CD14-positive monocyte (primary cell): ENCODE data around the gene CKMT2. TPM values are rescaled to one million over a fixed set of nuclear protein-coding genes. Genes with fewer than 3 reads are reported as not detected.

Experiments
- DNase-seq, 3 donors: peaks; one replicate each; pipeline ENCODE4 v3.0.0-alpha.2; 2011 to 2022
- H2AFZ ChIP-seq: 2 replicates; pipeline ENCODE4 v1.6.0; 2012; ENCODE audit warnings: mild to moderate bottlenecking, low read depth, low read length, inconsistent platforms; ENCODE audit not compliant: insufficient read depth, poor library complexity, severe bottlenecking
- H3K27ac ChIP-seq, 2 donors: 1 replicate in 1 of 2; 2 replicates in 1 of 2; pipeline ENCODE4 v1.5.1; 2012 to 2013; ENCODE audit warnings: low read length in 2 of 2, control low read depth in 1 of 2, inconsistent platforms in 1 of 2, low read depth in 1 of 2, mild to moderate bottlenecking in 1 of 2
- H3K27me3 ChIP-seq, 2 donors: one replicate each; pipeline versions ENCODE4 v1.6.0 to v1.6.1; 2011 to 2013; ENCODE audit warnings: low read length in 2 of 2; ENCODE audit not compliant: control insufficient read depth in 2 of 2, insufficient read depth in 2 of 2
- H3K36me3 ChIP-seq, 2 donors: replicated peaks in 1 of 2; 1 replicate in 1 of 2; 2 replicates in 1 of 2; pipeline versions ENCODE4 v1.5.1 to v1.6.1; 2012 to 2013; ENCODE audit warnings: low read length in 2 of 2, control low read depth in 1 of 2, inconsistent platforms in 1 of 2, mild to moderate bottlenecking in 1 of 2; ENCODE audit not compliant: insufficient read depth in 2 of 2, control insufficient read depth in 1 of 2
- H3K4me1 ChIP-seq, 2 donors: 1 replicate in 1 of 2; 2 replicates in 1 of 2; pipeline versions ENCODE4 v1.5.1 to v1.6.1; 2012 to 2013; ENCODE audit warnings: low read length in 2 of 2, control low read depth in 1 of 2, inconsistent platforms in 1 of 2, mild to moderate bottlenecking in 1 of 2, moderate library complexity in 1 of 2; ENCODE audit not compliant: insufficient read depth in 2 of 2, control insufficient read depth in 1 of 2
- H3K4me2 ChIP-seq: replicated peaks from 2 replicates; pipeline ENCODE3; 2012; ENCODE audit warnings: low read length, moderate library complexity, mild to moderate bottlenecking; ENCODE audit not compliant: poor library complexity, severe bottlenecking; ENCODE audit errors: extremely low read depth
- H3K4me3 ChIP-seq, 3 experiments: fragments of 200-600 bp in 1 of 3; sonication (generic) in 1 of 3; replicated peaks in 1 of 3; 1 replicate in 2 of 3; 2 replicates in 1 of 3; pipeline ENCODE4 v1.5.1; 2011 to 2013; ENCODE audit warnings: low read length in 3 of 3, mild to moderate bottlenecking in 3 of 3, control low read depth in 2 of 3, low read depth in 2 of 3, inconsistent platforms in 1 of 3, moderate library complexity in 1 of 3
- H3K79me2 ChIP-seq: 2 replicates; pipeline ENCODE4 v1.6.0; 2012; ENCODE audit warnings: mild to moderate bottlenecking, control low read depth, inconsistent platforms, low read length, moderate library complexity; ENCODE audit not compliant: insufficient read depth
- H3K9ac ChIP-seq: 2 replicates; pipeline ENCODE4 v1.6.0; 2017; ENCODE audit warnings: low read length, mild to moderate bottlenecking; ENCODE audit not compliant: insufficient read depth, poor library complexity, severe bottlenecking
- H3K9me3 ChIP-seq, 2 donors: replicated peaks in 1 of 2; 1 replicate in 1 of 2; 2 replicates in 1 of 2; pipeline versions ENCODE4 v1.5.1 to v1.6.1; 2012 to 2013; ENCODE audit warnings: low read length in 2 of 2, control low read depth in 1 of 2; ENCODE audit not compliant: control insufficient read depth in 1 of 2, insufficient read depth in 1 of 2
- H4K20me1 ChIP-seq: 2 replicates; pipeline ENCODE4 v1.6.0; 2012; ENCODE audit warnings: mild to moderate bottlenecking, low read length, control low read depth, moderate library complexity; ENCODE audit not compliant: insufficient read depth
- H3K27ac Mint-ChIP-seq, 7 donors: one replicate each; pipeline ENCODE4 v1.8.0; 2020; ENCODE audit warnings: mild to moderate bottlenecking in 7 of 7, mixed read lengths in 7 of 7, moderate library complexity in 6 of 7, inconsistent platforms in 2 of 7
- H3K27me3 Mint-ChIP-seq, 3 donors: one replicate each; pipeline ENCODE4 v1.8.0; 2021 to 2022; ENCODE audit warnings: low read depth in 3 of 3, mild to moderate bottlenecking in 3 of 3, mixed read lengths in 3 of 3, moderate library complexity in 3 of 3, inconsistent platforms in 1 of 3
- H3K36me3 Mint-ChIP-seq, 2 donors: one replicate each; pipeline ENCODE4 v1.8.0; 2020; ENCODE audit warnings: mixed read lengths in 2 of 2, inconsistent platforms in 1 of 2, mild to moderate bottlenecking in 1 of 2
- H3K4me1 Mint-ChIP-seq: one replicate; pipeline ENCODE4 v1.8.0; 2020; ENCODE audit warnings: mild to moderate bottlenecking, mixed read lengths
- H3K4me3 Mint-ChIP-seq, 2 donors: one replicate each; pipeline ENCODE4 v1.8.0; 2020; ENCODE audit warnings: mild to moderate bottlenecking in 2 of 2, mixed read lengths in 2 of 2, moderate library complexity in 1 of 2
- H3K9me3 Mint-ChIP-seq, 7 donors: one replicate each; pipeline ENCODE4 v1.8.0; 2020 to 2022; ENCODE audit warnings: mixed read lengths in 7 of 7, mild to moderate bottlenecking in 6 of 7, moderate library complexity in 6 of 7, inconsistent platforms in 2 of 7
- WGBS: methylation state at CpG from one replicate; pipeline ENCODE4 v1.1.5; 2013; ENCODE audit warnings: missing lambda C conversion rate; ENCODE audit not compliant: insufficient coverage; 5-methylcytosine and 5-hydroxymethylcytosine counted together
- intact Hi-C, 2 donors: fragments of 100-400 bp; cut with micrococcal nuclease; formaldehyde crosslinking; loops; one replicate each; pipeline versions ENCODE4 v1.15.0 to v1.15.1; 2023
- polyA plus RNA-seq, 3 donors: library from polyadenylated mRNA; depleted of rRNA in 1 of 3; unstranded in 2 of 3; stranded (reverse) in 1 of 3; fragments of 300-500 nt in 2 of 3; fragments of >200 nt in 1 of 3; fragmentation: Illumina TruSeq in 2 of 3; gene quantifications; 1 replicate in 2 of 3; 2 replicates in 1 of 3; pipeline ENCODE4 v1.2.3, GENCODE V29; 2012 to 2021
- TF ChIP-seq, protein P1 (sequence below): fragments of 200-600 bp; IDR thresholded peaks from one replicate; pipeline ENCODE4 v1.8.0; 2022; ENCODE audit warnings: antibody characterized with exemption, mild to moderate bottlenecking

CKMT2 gene
- polyA plus RNA-seq, 3 donors: not detected

DNA sequence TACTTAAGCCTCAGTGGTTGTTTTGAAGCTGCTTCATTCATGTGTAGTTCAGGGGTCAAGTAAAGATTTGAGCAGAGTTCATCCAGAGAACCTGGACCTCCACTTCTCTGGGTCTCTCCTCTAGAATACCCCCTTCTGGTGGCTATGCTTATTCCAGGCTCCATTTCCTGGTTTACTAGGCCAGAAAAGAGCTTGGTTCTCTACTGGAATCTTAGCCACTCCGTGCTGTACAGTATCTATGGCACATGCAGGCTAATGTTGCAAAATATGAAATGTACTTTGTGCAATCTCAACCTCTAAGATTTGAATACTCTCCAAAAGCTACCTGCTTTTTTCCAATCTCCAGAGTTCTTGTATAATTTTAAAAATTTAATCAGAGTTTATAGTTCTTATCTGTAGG lies 50.9 kb downstream of the CKMT2 start:
- Histone ChIP-seq H3K4me1 (no peaks in the 10 kb centered on the region), H2AFZ (no peak overlapping the region), H3K36me3 (no peaks in the 10 kb centered on the region), H3K9ac (no peak overlapping the region), H3K27ac (no peak overlapping the region), H3K4me3 (no peak overlapping the region), H3K9me3 (no peaks in the 10 kb centered on the region), H4K20me1 (no peaks in the 10 kb centered on the region), H3K79me2 (peaks cover 2% of the 10 kb centered on the region), H3K4me2 (no peak overlapping the region), H3K27me3 (no peaks in the 10 kb centered on the region)
- H3K27ac Mint-ChIP-seq: no peak overlapping the region
- no peaks in the 10 kb centered on the region for H3K4me1 Mint-ChIP-seq
- peaks cover 0 to 4% of the 10 kb centered on the region in 2 donors for H3K36me3 Mint-ChIP-seq
- H3K27me3 Mint-ChIP-seq: no peaks in the 10 kb centered on the region
- DNase-seq: no peak
- WGBS: no CpG with 5 or more reads among the region's 1 CpG
- intact Hi-C loops: no loop called here
- H3K9me3 Mint-ChIP-seq: peaks cover 3 to 10% (median 6%) of the 10 kb centered on the region in 7 donors
- TF ChIP-seq, protein P1, sequence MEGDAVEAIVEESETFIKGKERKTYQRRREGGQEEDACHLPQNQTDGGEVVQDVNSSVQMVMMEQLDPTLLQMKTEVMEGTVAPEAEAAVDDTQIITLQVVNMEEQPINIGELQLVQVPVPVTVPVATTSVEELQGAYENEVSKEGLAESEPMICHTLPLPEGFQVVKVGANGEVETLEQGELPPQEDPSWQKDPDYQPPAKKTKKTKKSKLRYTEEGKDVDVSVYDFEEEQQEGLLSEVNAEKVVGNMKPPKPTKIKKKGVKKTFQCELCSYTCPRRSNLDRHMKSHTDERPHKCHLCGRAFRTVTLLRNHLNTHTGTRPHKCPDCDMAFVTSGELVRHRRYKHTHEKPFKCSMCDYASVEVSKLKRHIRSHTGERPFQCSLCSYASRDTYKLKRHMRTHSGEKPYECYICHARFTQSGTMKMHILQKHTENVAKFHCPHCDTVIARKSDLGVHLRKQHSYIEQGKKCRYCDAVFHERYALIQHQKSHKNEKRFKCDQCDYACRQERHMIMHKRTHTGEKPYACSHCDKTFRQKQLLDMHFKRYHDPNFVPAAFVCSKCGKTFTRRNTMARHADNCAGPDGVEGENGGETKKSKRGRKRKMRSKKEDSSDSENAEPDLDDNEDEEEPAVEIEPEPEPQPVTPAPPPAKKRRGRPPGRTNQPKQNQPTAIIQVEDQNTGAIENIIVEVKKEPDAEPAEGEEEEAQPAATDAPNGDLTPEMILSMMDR: no peak
- H3K4me3 Mint-ChIP-seq: no peak overlapping the region

DNA sequence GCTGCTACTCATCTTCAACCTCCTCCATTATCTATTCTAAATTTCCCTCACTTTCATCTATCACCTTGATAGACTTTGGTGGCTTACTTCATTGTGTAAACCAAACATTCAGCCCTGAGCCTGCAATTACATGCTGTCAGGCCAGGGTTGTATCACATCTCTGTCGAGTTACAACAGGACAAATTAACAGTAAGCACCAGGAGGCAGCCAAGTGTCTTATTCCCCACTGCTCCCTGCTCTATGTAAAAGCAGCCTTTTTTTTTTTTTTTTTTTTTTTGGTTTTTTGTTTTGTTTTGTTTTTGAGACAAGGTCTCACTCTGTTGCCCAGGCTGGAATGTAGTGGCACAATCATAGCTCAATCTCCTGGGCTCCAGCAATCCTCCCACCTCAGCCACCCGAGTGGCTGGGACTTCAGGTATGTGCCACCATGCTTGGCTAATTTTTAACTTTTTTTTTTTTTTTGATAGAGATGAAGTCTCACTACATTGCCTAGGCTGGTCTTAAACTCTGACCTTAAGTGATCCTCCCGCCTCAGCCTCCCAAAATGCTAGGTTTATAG lies 53.0 kb downstream of the CKMT2 start:
- no peak overlapping the region for H3K4me3 Mint-ChIP-seq
- Histone ChIP-seq H3K79me2 (peaks cover 6% of the 10 kb centered on the region), H3K9ac (no peak overlapping the region), H3K4me2 (no peak overlapping the region), H3K27me3 (no peaks in the 10 kb centered on the region), H3K4me3 (no peak overlapping the region), H3K36me3 (no peaks in the 10 kb centered on the region), H2AFZ (no peak overlapping the region), H4K20me1 (no peaks in the 10 kb centered on the region), H3K27ac (no peak overlapping the region), H3K4me1 (no peaks in the 10 kb centered on the region), H3K9me3 (no peaks in the 10 kb centered on the region)
- intact Hi-C loops: no loop called here
- H3K27me3 Mint-ChIP-seq: peaks cover 0 to 1% (median 0%) of the 10 kb centered on the region in 3 donors
- DNase-seq: no peak
- peaks cover 3 to 11% (median 7%) of the 10 kb centered on the region in 7 donors for H3K9me3 Mint-ChIP-seq
- H3K36me3 Mint-ChIP-seq: peaks cover 0 to 7% of the 10 kb centered on the region in 2 donors
- no peak overlapping the region for H3K27ac Mint-ChIP-seq
- 83% methylated on average over 1 of the region's 3 CpGs for WGBS
- TF ChIP-seq, protein P1: no peak
- no peaks in the 10 kb centered on the region for H3K4me1 Mint-ChIP-seq
